Right cardiac atrium (tissue), 5 donors: ENCODE data around the gene RTL5. TPM values are rescaled to one million over a fixed set of nuclear protein-coding genes. Genes with fewer than 3 reads are reported as not detected.

Experiments
- ATAC-seq, 2 donors: fragments of 200-7000 bp; cut with Tn5 transposase; one replicate each; pipeline versions ENCODE4 v1.8.0 to v1.9.1; 2020; ENCODE audit warnings: moderate library complexity in 2 of 2, mild to moderate bottlenecking in 1 of 2
- DNase-seq, 3 donors: peaks; one replicate each; pipeline ENCODE4 v3.0.0-alpha.2; 2020
- H3K27ac ChIP-seq: one replicate; pipeline ENCODE4 v1.5.1; 2013; ENCODE audit warnings: mild to moderate bottlenecking, low read length, control low read depth, moderate library complexity
- H3K27me3 ChIP-seq: one replicate; pipeline ENCODE4 v1.6.1; 2013; ENCODE audit not compliant: control insufficient read depth, insufficient read depth
- H3K4me1 ChIP-seq: one replicate; pipeline ENCODE4 v1.6.1; 2013; ENCODE audit warnings: low read length; ENCODE audit not compliant: control insufficient read depth, insufficient read depth
- H3K4me3 ChIP-seq: one replicate; pipeline ENCODE4 v1.5.1; 2013; ENCODE audit warnings: low read length, control low read depth
- H3K9me3 ChIP-seq: one replicate; pipeline ENCODE4 v1.6.1; 2013; ENCODE audit warnings: low read length; ENCODE audit not compliant: control insufficient read depth
- WGBS: extraction: QIAGEN DNeasy Blood & Tissue Kit; methylation state at CpG from one replicate; pipeline ENCODE4 v1.1.7; 2013; 5-methylcytosine and 5-hydroxymethylcytosine counted together
- intact Hi-C, 4 donors: fragments of 100-400 bp; cut with DNase I; formaldehyde crosslinking; loops; one replicate each; pipeline versions ENCODE4 v1.11.0 to v1.14.0; 2022 to 2023
- polyA plus RNA-seq: library from polyadenylated mRNA; stranded (reverse); fragments of 200-250 nt; gene quantifications from one replicate; pipeline ENCODE4 v1.2.3, GENCODE V29; 2013
- total RNA-seq, 4 donors: library from RNA; stranded (reverse); fragmentation: NEBNext Ultra II Directional; extraction: Animal tissue kit (Norgen Biotek cat#: 25700); gene quantifications; one replicate each; pipeline ENCODE4 v1.2.1, GENCODE V29; 2021
- donor health status: healthy with polysubstance abuse.
- donor health status: DM: no; HTN: yes; CAD: no.
- donor health status: DM: no; HTN: no; CAD: no.
- donor health status: DM: no; HTN: yes; CAD: no; lungs with severe emphysema.
- donor health status: DM: yes; HTN: yes; CAD: no.

Gene RTL5
- total and polyA plus RNA-seq, 5 donors, result 2.7 to 5.7 (median 3.7) TPM

DNA sequence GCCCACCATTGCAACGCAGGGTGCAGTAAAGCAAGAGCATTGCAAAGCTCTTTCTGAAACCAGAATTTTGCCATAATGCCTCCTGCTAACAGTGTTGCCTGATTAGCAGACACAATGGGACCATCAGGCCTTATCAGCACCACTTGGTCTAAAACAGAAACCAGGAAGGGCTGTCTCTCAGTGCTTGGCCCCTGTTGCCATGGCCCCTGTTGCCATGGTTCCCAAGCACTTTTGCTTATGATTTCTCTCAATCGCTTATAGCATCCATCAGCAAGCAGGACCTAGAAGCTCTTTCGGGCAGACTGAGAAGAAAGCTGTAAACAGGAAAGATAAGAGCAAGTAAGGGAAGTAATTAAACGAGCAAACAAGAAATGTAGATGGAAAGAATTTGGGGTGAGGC lies 36.8 kb downstream of the RTL5 start:
- Histone ChIP-seq H3K9me3 (no peaks in the 10 kb centered on the region), H3K4me3 (no peak overlapping the region), H3K4me1 (no peaks in the 10 kb centered on the region), H3K27ac (no peak overlapping the region), H3K27me3 (no peaks in the 10 kb centered on the region)
- intact Hi-C loops, result no loop called here
- ATAC-seq (peak; percentile 86 to 96), DNase-seq (peak; percentile 65 to 81 (median 79))
- 16% methylated on average over 4 of the region's 4 CpGs for WGBS

DNA sequence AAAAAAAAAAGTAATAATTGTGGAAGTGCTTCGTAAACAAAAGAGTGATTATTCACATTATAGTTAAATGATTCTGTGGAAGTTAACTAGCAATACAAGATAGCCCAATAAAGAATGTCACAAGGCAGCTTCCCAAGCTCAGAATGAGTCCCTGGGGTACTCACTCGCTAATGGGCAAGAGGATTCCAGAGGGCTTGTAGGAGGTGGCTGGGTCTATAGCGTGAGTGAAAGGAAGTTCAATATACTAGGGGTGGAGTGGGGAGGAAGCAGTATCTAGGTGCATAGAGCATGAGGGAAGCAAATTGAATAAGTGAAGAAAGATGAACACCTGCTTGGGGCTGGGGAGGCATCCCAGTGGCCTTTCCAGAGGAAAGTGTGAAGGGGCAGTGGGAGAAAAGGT lies 42.5 kb downstream of the RTL5 start:
- ATAC-seq, result no peak

DNA sequence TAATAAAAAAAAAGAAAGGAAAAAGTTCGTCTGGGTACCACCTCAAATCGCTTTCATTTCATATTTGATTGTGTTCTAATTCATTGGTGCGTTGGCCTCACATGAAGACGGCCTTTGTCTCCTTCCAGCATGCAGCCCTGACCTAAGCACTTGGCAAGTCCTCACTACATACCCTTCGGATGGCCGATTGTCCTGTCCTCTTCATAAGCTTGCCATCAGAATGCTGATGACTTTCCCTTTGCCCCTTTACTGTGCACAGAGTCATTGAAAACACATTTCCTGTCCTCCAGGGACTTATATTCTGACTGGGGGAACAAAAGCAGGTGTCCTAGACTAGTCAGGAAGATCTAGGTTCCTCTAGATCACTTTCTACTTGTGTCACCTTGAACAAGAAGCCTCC lies 43.0 kb downstream of the RTL5 start:
- Histone ChIP-seq H3K4me1 (no peaks in the 10 kb centered on the region), H3K4me3 (no peak overlapping the region), H3K27me3 (no peaks in the 10 kb centered on the region), H3K9me3 (no peaks in the 10 kb centered on the region), H3K27ac (no peak overlapping the region)
- ATAC-seq (no peak), DNase-seq (no peak)
- 76% methylated on average over 6 of the region's 6 CpGs for WGBS
- intact Hi-C loops, result no loop called here

More for the DNA sequence above, 42.5 kb downstream of the RTL5 start:
- DNase-seq, result no peak
- Histone ChIP-seq H3K27ac (no peak overlapping the region), H3K4me3 (no peak overlapping the region), H3K27me3 (no peaks in the 10 kb centered on the region), H3K9me3 (no peaks in the 10 kb centered on the region), H3K4me1 (no peaks in the 10 kb centered on the region)
- intact Hi-C loops, result no loop called here
- 62% methylated on average over 3 of the region's 3 CpGs for WGBS

DNA sequence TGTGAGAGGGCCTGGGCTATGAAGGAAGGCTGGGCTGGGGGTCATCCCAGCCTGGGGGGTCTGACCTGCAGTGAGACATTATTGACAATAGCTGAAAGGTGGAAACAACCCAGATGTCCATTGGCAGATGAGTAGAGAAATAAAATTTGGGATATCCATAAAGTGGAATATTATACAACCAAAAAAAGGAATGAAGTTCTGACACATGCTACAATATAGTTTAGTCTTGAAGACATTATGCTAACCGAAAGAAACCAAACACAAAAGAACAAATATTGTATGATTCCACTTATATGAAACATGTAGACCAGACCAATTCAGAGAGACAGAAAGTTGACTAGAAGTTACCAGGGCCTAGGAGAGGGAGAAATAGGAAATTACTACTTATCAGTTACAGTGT lies 44.7 kb downstream of the RTL5 start:
- no peak for ATAC-seq
- peaks cover 2% of the 10 kb centered on the region for H3K4me1 ChIP-seq
- H3K4me3 ChIP-seq, result no peak overlapping the region
- no peak for DNase-seq
- H3K9me3 ChIP-seq, result no peaks in the 10 kb centered on the region
- H3K27ac ChIP-seq, result no peak overlapping the region
- intact Hi-C loops, result no loop called here
- WGBS, result 98% methylated on average over 1 of the region's 1 CpG
- no peaks in the 10 kb centered on the region for H3K27me3 ChIP-seq

DNA sequence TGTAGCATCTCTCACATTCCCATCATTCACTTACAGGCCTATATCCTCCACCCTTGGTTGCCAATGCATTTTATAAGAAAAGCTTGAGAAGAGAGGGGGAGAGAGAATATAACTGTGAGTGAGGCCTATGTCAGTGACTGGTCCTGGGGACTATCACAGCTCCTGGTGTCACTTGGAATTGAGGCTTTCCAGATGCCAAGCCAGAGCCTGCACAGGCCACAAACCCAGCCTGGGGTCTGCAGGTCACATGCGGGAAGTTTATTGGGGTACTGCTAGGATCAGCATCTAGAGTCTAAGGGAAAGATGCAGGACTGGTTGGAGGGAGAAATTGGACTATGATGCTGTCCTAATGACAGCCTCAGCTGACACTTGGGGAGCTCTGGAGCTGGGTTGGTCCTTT lies 47.6 kb downstream of the RTL5 start:
- Histone ChIP-seq H3K4me3 (no peak overlapping the region), H3K27me3 (no peaks in the 10 kb centered on the region), H3K9me3 (no peaks in the 10 kb centered on the region), H3K4me1 (peaks cover 11% of the 10 kb centered on the region), H3K27ac (no peak overlapping the region)
- DNase-seq, result no peak
- intact Hi-C loops, result no loop called here
- no peak for ATAC-seq
- WGBS, result 93% methylated on average over 1 of the region's 1 CpG

DNA sequence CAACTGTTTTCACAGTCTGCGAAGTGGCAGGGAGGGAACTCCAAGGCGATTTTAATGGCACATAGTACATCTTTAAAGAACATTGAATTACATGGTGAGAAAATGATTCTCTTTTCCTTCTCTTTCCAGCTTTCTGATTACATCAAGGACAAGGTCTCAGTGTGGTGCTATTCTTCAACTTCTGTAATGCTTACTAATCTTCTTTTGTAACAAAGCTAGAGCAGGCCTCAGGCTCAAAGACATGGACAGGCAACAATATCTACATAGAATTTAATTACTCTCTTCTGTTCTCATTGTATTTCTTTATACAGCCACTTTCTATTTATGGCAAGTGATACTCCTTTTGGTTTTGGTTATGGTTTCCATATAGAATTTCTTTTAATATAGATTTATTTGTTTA lies 48.4 kb downstream of the RTL5 start:
- H3K9me3 ChIP-seq, result no peaks in the 10 kb centered on the region
- H3K27me3 ChIP-seq, result no peaks in the 10 kb centered on the region
- no peak for ATAC-seq

DNA sequence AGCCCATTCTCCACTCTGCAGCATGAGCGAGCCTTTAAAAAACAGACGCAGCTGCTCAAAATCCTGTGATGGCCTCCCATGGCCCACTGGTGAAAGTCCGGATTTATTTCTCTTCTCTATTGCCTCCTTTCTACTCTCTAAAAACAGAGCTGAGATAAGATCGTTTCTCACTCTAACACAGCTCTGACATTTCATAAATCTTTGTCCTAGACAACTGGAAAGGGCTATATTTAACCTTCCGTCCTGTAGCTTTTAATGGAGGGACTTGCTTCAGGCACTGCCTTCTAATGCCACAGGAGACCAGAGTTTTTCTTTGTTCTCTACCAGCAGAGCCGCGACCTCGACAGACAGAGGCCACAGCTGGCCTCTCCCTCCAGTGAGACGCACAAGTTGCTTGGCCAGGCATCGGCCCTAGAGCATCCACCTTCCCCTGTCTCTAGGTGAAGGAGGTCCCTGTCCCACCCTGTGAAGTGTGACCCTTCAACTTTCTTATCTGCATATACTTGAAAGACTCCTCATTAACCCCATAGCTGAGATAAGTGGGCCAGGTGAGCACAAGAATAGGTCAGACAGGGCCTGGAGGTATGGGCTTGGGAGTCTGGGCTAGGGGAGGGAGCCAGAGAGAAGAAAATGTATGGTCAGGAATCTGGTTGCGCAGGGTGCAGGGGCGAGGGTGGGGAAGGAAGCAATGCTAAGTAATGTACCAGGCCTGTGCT lies 50.0 kb downstream of the RTL5 start:
- Histone ChIP-seq H3K27ac (peak overlapping the region; percentile 52), H3K4me1 (peaks cover 15% of the 10 kb centered on the region)

More for the DNA sequence above, 48.4 kb downstream of the RTL5 start:
- WGBS, result 98% methylated on average over 2 of the region's 2 CpGs
- peaks cover 12% of the 10 kb centered on the region for H3K4me1 ChIP-seq
- H3K4me3 ChIP-seq, result no peak overlapping the region
- H3K27ac ChIP-seq, result no peak overlapping the region
- no peak for DNase-seq
- intact Hi-C loops, result no loop called here

DNA sequence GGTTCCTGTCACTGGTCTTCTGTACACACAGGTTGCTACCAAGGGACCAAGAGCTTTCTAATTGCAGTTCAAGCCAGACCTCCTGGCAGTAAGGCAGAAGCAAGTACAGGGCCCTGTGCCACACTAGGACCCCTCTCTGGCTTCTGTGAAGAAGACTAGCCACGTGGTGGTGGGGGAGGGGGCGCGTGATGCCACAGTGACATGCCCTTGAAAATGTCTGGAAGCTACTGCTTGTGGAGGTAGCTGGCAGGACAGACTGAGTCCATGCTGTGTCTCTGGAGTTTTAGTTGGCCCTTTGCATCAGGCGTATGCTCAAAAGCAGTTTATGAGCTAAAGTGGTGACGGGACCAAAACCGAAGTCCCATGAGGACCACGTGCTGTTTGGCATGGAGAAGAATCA lies 50.9 kb downstream of the RTL5 start:
- no peak for ATAC-seq
- H3K27me3 ChIP-seq, result no peaks in the 10 kb centered on the region
- H3K4me1 ChIP-seq, result peaks cover 15% of the 10 kb centered on the region
- WGBS, result 67% methylated on average over 7 of the region's 7 CpGs
- no peak for DNase-seq
- no peaks in the 10 kb centered on the region for H3K9me3 ChIP-seq
- peak overlapping the region; percentile 50 for H3K4me3 ChIP-seq
- peak overlapping the region; percentile 48 for H3K27ac ChIP-seq
- intact Hi-C loops, result no loop called here

More for the DNA sequence above, 50.0 kb downstream of the RTL5 start:
- peak overlapping the region; percentile 50 for H3K4me3 ChIP-seq
- no peaks in the 10 kb centered on the region for H3K27me3 ChIP-seq
- no peak for DNase-seq
- WGBS, result 54% methylated on average over 12 of the region's 12 CpGs
- intact Hi-C loops, result no loop called here
- no peak for ATAC-seq
- no peaks in the 10 kb centered on the region for H3K9me3 ChIP-seq

DNA sequence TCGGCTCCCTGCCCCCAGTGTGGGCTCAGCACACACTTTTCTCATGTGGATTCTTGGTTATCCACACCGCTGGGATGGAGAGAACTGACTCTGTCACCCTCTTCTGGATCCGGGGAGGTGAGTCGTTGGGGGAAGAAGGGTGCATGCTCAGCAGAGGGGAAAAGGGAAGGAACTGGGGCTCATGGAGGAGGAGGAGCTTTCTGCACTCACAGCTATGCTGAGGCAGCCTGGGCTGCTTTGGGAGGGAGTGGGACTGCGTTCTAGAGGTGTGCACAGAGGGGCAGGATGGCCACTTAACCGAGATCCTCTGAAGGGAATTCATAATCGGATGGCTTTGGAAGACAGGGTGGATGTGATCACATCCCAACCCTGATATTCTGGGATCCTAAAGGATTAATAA lies 51.6 kb downstream of the RTL5 start:
- DNase-seq, result no peak
- WGBS, result 65% methylated on average over 7 of the region's 7 CpGs
- peak overlapping the region; percentile 71 for H3K27ac ChIP-seq
- peaks cover 15% of the 10 kb centered on the region for H3K4me1 ChIP-seq
- H3K9me3 ChIP-seq, result no peaks in the 10 kb centered on the region
- H3K27me3 ChIP-seq, result no peaks in the 10 kb centered on the region
- H3K4me3 ChIP-seq, result peak overlapping the region; percentile 53
- ATAC-seq, result peak in 1 of 2 donors; percentile 21
- intact Hi-C loops, result no loop called here

DNA sequence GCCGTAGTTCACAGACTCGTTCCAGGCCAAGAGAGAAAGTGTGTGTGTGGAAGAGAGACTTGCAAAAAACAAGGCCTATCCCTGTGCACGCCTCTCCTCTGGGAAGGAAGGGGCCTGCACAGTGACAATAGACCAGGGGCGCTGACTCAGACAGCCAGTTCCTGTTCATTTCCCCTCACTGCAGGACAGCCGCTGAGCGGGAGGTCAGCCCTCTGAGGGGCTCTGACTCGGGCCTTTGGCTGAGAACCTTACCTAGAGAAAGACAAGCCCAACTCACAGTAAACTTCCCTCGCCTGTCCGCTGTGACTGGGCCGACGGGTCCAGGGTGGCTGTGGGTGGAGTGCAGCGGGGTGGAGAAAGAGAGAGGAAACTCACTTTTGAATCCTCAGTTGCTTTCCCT lies 52.1 kb downstream of the RTL5 start:
- no peaks in the 10 kb centered on the region for H3K9me3 ChIP-seq
- intact Hi-C loops, result no loop called here
- peak; percentile 89 to 96 for ATAC-seq
- peaks cover 15% of the 10 kb centered on the region for H3K4me1 ChIP-seq
- H3K27ac ChIP-seq, result peak overlapping the region; percentile 71
- DNase-seq, result peak; percentile 57 to 75 (median 65)
- 54% methylated on average over 12 of the region's 12 CpGs for WGBS
- H3K4me3 ChIP-seq, result peak overlapping the region; percentile 53
- H3K27me3 ChIP-seq, result no peaks in the 10 kb centered on the region

DNA sequence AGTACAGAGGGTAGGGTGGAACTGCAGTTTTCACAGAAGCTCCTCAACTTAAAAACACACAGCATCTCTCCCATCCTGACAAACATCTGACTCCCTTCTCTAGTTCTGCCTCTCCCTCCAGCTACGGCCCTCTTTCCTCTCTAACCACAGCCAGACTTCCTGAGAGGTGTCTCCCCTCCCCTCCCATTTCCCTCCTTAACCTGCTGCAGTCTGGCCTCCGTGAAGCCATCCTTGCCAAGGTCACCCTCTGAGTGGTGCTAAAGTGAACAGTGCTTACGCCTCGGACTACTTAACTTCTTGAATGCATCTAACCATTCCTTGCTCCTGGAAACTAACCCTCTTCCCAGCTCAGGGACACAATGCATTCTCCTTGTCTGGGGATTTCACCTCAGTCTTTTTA lies 53.3 kb downstream of the RTL5 start:
- ATAC-seq, result no peak
- 61% methylated on average over 4 of the region's 4 CpGs for WGBS
- no peaks in the 10 kb centered on the region for H3K9me3 ChIP-seq
- H3K4me3 ChIP-seq, result no peak overlapping the region
- no peaks in the 10 kb centered on the region for H3K27me3 ChIP-seq
- DNase-seq, result no peak
- H3K27ac ChIP-seq, result peak overlapping the region; percentile 45
- peaks cover 15% of the 10 kb centered on the region for H3K4me1 ChIP-seq
- intact Hi-C loops, result no loop called here
